DND-41 (cell line): ENCODE measurements around the gene NCOR2.

Experiments
- ATAC-seq: fragments of 200-7000 bp; cut with Tn5 transposase; 3 replicates; pipeline ENCODE4 v1.9.1; 2021; ENCODE audit warnings: low read depth; ENCODE audit not compliant: insufficient read depth
- DNase-seq: peaks from one replicate; pipeline ENCODE4 v3.0.0-alpha.2; 2020
- H2AFZ ChIP-seq: 2 replicates; pipeline ENCODE4 v1.6.0; 2012; ENCODE audit warnings: low read depth, low read length
- H3K27ac ChIP-seq: 2 replicates; pipeline ENCODE4 v1.5.1; 2012; ENCODE audit warnings: low read length, inconsistent platforms
- H3K27me3 ChIP-seq: fragments of 200-600 bp; sonication (generic); 2 replicates; pipeline ENCODE4 v1.6.0; 2012; ENCODE audit warnings: low read length, mild to moderate bottlenecking, inconsistent platforms; ENCODE audit not compliant: insufficient read depth, poor library complexity
- H3K36me3 ChIP-seq: 2 replicates; pipeline ENCODE4 v1.5.1; 2012; ENCODE audit warnings: low read length, inconsistent platforms; ENCODE audit not compliant: insufficient read depth
- H3K4me1 ChIP-seq: 2 replicates; pipeline ENCODE4 v1.5.1; 2012; ENCODE audit warnings: mild to moderate bottlenecking, low read length; ENCODE audit not compliant: insufficient read depth
- H3K4me2 ChIP-seq: 2 replicates; pipeline ENCODE4 v1.6.0; 2012; ENCODE audit warnings: mild to moderate bottlenecking, moderate library complexity, low read length, inconsistent platforms; ENCODE audit not compliant: insufficient read depth
- H3K4me3 ChIP-seq, 2 experiments: fragments of 200-600 bp in 1 of 2; shearing (Covaris generic) in 1 of 2; 2 replicates each; pipeline ENCODE4 v1.5.1; 2012 to 2016; ENCODE audit warnings: inconsistent platforms in 2 of 2, low read length in 2 of 2, mild to moderate bottlenecking in 2 of 2, low read depth in 1 of 2, moderate library complexity in 1 of 2
- H3K79me2 ChIP-seq: 2 replicates; pipeline ENCODE4 v1.6.0; 2012; ENCODE audit warnings: low read length, inconsistent platforms; ENCODE audit not compliant: insufficient read depth
- H3K9ac ChIP-seq: 2 replicates; pipeline ENCODE4 v1.6.0; 2012; ENCODE audit warnings: low read depth, mild to moderate bottlenecking, inconsistent platforms, low read length, moderate library complexity
- H3K9me3 ChIP-seq: 2 replicates; pipeline ENCODE4 v1.5.1; 2012; ENCODE audit warnings: low read length, moderate library complexity, mild to moderate bottlenecking, inconsistent platforms; ENCODE audit not compliant: insufficient read depth, severe bottlenecking
- H4K20me1 ChIP-seq: 2 replicates; pipeline ENCODE4 v1.6.0; 2012; ENCODE audit warnings: low read length; ENCODE audit not compliant: insufficient read depth
- CTCF ChIP-seq: IDR thresholded peaks from 2 replicates; pipeline ENCODE4 v1.5.1; 2012; ENCODE audit warnings: borderline replicate concordance, low read length, moderate library complexity, mild to moderate bottlenecking; ENCODE audit not compliant: poor library complexity, severe bottlenecking; ENCODE audit errors: extremely low read depth
- EZH2 ChIP-seq: IDR thresholded peaks from 3 replicates; pipeline ENCODE4 v1.6.1; 2012; ENCODE audit warnings: borderline replicate concordance, low read depth, mild to moderate bottlenecking, moderate library complexity, low read length, inconsistent platforms; ENCODE audit not compliant: severe bottlenecking

Gene NCOR2

DNA sequence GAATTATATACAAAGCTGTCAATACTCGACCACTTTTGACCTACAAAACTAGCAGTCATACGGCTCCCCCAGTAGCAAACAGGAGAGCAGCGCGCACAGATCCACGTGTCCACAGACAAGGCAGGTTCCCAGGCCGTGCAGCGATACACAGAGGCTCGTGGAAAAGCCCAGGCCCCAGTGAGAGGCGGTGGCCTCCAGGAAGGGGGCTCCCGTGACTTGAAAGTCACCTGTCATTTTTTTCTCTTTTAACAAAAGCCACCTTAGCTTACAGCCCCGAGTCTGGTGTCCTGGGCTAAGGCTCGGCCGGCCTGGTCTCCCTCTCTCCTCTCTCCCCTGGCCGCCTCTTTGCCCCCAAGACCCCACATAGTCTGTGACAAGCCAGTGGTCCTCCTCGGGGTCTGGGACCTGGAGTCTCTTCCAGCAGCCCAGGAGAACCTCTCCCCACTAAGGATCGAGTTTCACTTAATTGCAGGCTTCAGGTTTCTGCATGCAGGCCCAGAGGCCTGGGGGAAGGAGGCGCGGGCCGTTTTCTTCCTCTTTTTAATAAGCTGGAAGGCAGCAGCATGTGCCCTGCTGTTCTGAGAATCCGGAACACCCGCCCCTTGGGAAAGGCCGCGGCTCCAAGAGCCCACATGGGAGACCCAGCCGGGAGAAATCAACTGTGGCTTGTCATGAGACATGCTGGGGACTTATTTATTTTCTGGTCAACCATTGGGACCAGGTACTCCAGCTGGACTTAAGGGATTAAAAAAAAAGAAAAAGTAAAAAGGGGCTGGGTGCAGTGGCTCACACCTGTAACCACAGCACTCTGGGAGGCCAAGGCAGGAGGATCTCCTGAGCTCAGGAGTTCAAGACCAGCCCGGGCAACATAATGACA is 15.9 kb downstream of the NCOR2 start:
- no peaks in the 10 kb centered on the region for H3K4me1 ChIP-seq
- H3K36me3 ChIP-seq, result peaks cover 6% of the 10 kb centered on the region
- H3K27me3 ChIP-seq, result no peaks in the 10 kb centered on the region
- H3K9ac ChIP-seq, result no peak overlapping the region
- DNase-seq (no peak), ATAC-seq (no peak)
- peaks cover 97% of the 10 kb centered on the region for H4K20me1 ChIP-seq
- no peak overlapping the region for H3K4me2 ChIP-seq
- no peak overlapping the region for H3K27ac ChIP-seq
- TF ChIP-seq CTCF (no peak), EZH2 (no peak)
- H3K79me2 ChIP-seq, result peaks cover 100% of the 10 kb centered on the region
- H2AFZ ChIP-seq, result no peak overlapping the region
- no peak overlapping the region for H3K4me3 ChIP-seq
- no peaks in the 10 kb centered on the region for H3K9me3 ChIP-seq

DNA sequence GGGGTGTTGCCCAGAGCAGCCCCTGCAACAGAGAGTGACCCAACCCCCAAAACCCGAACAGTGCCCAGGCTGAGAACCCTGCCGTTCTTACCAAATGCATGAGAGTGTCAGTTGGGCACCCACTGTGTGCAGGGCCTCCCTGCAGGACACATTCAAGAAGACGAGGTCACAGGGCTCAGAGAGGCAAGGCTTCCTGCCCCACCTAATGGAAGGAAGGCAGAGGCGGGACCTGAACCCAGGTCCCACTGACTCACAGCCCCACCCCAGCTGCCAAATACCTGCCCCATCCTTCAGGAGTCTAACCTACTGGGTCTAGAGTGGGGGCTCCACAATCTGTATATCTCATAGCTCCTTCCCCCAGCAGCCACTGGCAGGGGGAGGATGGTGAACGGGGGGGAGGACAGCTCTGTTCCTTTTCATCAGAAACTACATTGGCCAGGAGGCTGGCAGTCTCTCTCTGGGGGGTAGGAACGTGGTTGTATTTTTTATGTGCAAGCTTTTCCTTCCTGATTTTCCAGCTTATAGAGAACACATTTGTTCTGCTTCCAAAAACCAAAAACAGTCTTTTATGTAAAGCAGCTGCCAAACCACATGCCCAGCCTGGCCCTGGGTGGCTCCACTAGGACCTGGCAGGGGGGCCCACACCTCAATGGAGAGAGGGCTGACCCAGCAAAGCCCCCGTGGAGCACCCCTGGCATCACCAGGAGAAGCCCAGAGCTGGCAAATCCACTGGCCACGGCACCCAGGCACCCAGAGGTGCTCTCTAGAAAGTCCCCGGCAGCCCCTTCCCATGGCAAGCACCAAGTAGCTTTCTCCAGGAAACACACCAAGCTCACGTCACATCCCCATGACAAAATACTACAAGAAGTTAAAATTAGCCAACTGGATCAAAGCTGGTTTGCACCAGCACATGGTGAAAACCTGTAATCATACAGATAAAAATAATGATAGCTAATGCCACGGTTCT is 17.0 kb downstream of the NCOR2 start:
- no peaks in the 10 kb centered on the region for H3K9me3 ChIP-seq
- TF ChIP-seq EZH2 (no peak), CTCF (no peak)
- H4K20me1 ChIP-seq, result peaks cover 96% of the 10 kb centered on the region
- no peak for ATAC-seq
- no peak overlapping the region for H3K4me3 ChIP-seq
- H3K36me3 ChIP-seq, result peaks cover 6% of the 10 kb centered on the region
- no peak overlapping the region for H3K9ac ChIP-seq
- peaks cover 100% of the 10 kb centered on the region for H3K79me2 ChIP-seq
- H3K27me3 ChIP-seq, result no peaks in the 10 kb centered on the region
- no peak overlapping the region for H3K27ac ChIP-seq
- no peak for DNase-seq
- no peak overlapping the region for H3K4me2 ChIP-seq
- H2AFZ ChIP-seq, result no peak overlapping the region
- H3K4me1 ChIP-seq, result no peaks in the 10 kb centered on the region; the same call in 1 of the 2 replicates

- DNase-seq, result no peak
- Histone ChIP-seq H3K9ac (no peak overlapping the region), H3K4me3 (no peak overlapping the region), H3K79me2 (peaks cover 100% of the 10 kb centered on the region), H3K4me1 (no peaks in the 10 kb centered on the region; the same call in 1 of the 2 replicates), H3K27ac (no peak overlapping the region), H3K9me3 (no peaks in the 10 kb centered on the region), H3K4me2 (no peak overlapping the region), H3K36me3 (peaks cover 6% of the 10 kb centered on the region), H3K27me3 (no peaks in the 10 kb centered on the region), H4K20me1 (peaks cover 96% of the 10 kb centered on the region), H2AFZ (no peak overlapping the region)
- TF ChIP-seq CTCF, result no peak
- no peak for TF ChIP-seq EZH2
- no peak for ATAC-seq
These were observed 17.8 kb downstream of the NCOR2 start for GRCh38 chr12:124549629-124550028.
